SK-N-MC (cell line): Measurements from ENCODE around the gene AKAP13.
A peak's percentile ranks its signal among the peaks of the same experiment; 100 is the strongest.
"Not testable (repeated sequence)": the region's sequence is repeated elsewhere in the genome, so short reads cannot be mapped to it uniquely, and the experiment has no call there.

ENCODE experiments used
- DNase-seq: peaks from one replicate; pipeline ENCODE4 v3.0.0-alpha.2; 2011; ENCODE audit warnings: low read depth, low spot score
- H3K27ac ChIP-seq: fragments of 200-600 bp; sonication (generic); 2 replicates; pipeline ENCODE4 v1.5.1; 2016; ENCODE audit warnings: mixed run types
- H3K36me3 ChIP-seq: fragments of 200-600 bp; sonication (generic); 2 replicates; pipeline ENCODE4 v1.6.1; 2017; ENCODE audit warnings: antibody characterized with exemption, low read length, mixed read lengths; ENCODE audit not compliant: insufficient read depth
- H3K4me3 ChIP-seq: fragments of 200-600 bp; sonication (generic); 2 replicates; pipeline ENCODE4 v1.5.1; 2016
- H3K9ac ChIP-seq: fragments of 200-600 bp; sonication (generic); 2 replicates; pipeline ENCODE4 v1.8.0; 2017; ENCODE audit warnings: mixed run types, mixed read lengths; ENCODE audit not compliant: insufficient read length
- H3K9me3 ChIP-seq: fragments of 200-600 bp; sonication (generic); 2 replicates; pipeline ENCODE4 v1.6.1; 2017; ENCODE audit warnings: low read depth, mild to moderate bottlenecking, antibody characterized with exemption, low read length, moderate library complexity, mixed read lengths
- EZH2 ChIP-seq: fragments of 200-600 bp; sonication (generic); IDR thresholded peaks from one replicate; pipeline ENCODE4 v1.6.1; 2017; ENCODE audit warnings: antibody characterized with exemption
- FOXP2 ChIP-seq: optimal IDR thresholded peaks from 2 replicates; pipeline ENCODE3; 2011; ENCODE audit warnings: mild to moderate bottlenecking, moderate library complexity; ENCODE audit not compliant: insufficient read depth; ENCODE audit errors: extremely low read length, control extremely low read depth
- POLR2AphosphoS5 ChIP-seq: IDR thresholded peaks from 2 replicates; pipeline ENCODE4 v1.6.1; 2012; ENCODE audit warnings: mild to moderate bottlenecking, low read depth, low read length, borderline replicate concordance

Gene AKAP13

GRCh38 chr15:85337425-85338074 is 42.9 kb upstream of the AKAP13 start:
- TF ChIP-seq EZH2 (no peak), POLR2AphosphoS5 (no peak), FOXP2 (no peak)
- H3K9me3 ChIP-seq, result no peaks in the 10 kb centered on the region
- H3K4me3 ChIP-seq, result peak overlapping the region; percentile 42; the same call in 1 of the 2 replicates
- H3K36me3 ChIP-seq, result no peaks in the 10 kb centered on the region
- no peak for DNase-seq
- no peak overlapping the region for H3K9ac ChIP-seq
- H3K27ac ChIP-seq, result no peak overlapping the region

- no peaks in the 10 kb centered on the region for H3K36me3 ChIP-seq
- no peak for DNase-seq
- no peak overlapping the region for H3K4me3 ChIP-seq
- H3K9me3 ChIP-seq, result no peaks in the 10 kb centered on the region
- H3K27ac ChIP-seq, result no peak overlapping the region
- no peak for TF ChIP-seq POLR2AphosphoS5
- TF ChIP-seq EZH2, result no peak
- no peak for TF ChIP-seq FOXP2
- no peak overlapping the region for H3K9ac ChIP-seq
These were observed 40.1 kb upstream of the AKAP13 start for GRCh38 chr15:85340321-85340665.

- DNase-seq, result no peak
- Histone ChIP-seq H3K36me3 (no peaks in the 10 kb centered on the region), H3K4me3 (no peak overlapping the region), H3K9ac (no peak overlapping the region), H3K9me3 (no peaks in the 10 kb centered on the region), H3K27ac (no peak overlapping the region)
- no peak for TF ChIP-seq EZH2
- no peak for TF ChIP-seq POLR2AphosphoS5
- TF ChIP-seq FOXP2, result no peak
These were observed 39.6 kb upstream of the AKAP13 start for GRCh38 chr15:85340852-85341251.

GRCh38 chr15:85342163-85342562 is 38.2 kb upstream of the AKAP13 start:
- DNase-seq, H3K27ac ChIP-seq, H3K9ac ChIP-seq, H3K36me3 ChIP-seq, H3K4me3 ChIP-seq, H3K9me3 ChIP-seq: not testable (repeated sequence)

- H3K9me3 ChIP-seq, H3K4me3 ChIP-seq, H3K9ac ChIP-seq, H3K36me3 ChIP-seq, DNase-seq, H3K27ac ChIP-seq: not testable (repeated sequence)
These were observed 37.0 kb upstream of the AKAP13 start for GRCh38 chr15:85343443-85343842.

- H3K36me3 ChIP-seq, DNase-seq, H3K9me3 ChIP-seq, H3K9ac ChIP-seq, H3K4me3 ChIP-seq, H3K27ac ChIP-seq: not testable (repeated sequence)
These were observed 36.2 kb upstream of the AKAP13 start for GRCh38 chr15:85344241-85344640.

GRCh38 chr15:85344653-85345114 is 35.7 kb upstream of the AKAP13 start:
- not testable (repeated sequence) for H3K27ac ChIP-seq, H3K9ac ChIP-seq, H3K9me3 ChIP-seq, H3K36me3 ChIP-seq, DNase-seq, H3K4me3 ChIP-seq

- DNase-seq, H3K36me3 ChIP-seq, H3K9ac ChIP-seq, H3K4me3 ChIP-seq, H3K9me3 ChIP-seq, H3K27ac ChIP-seq: not testable (repeated sequence)
These were observed 35.0 kb upstream of the AKAP13 start for GRCh38 chr15:85345196-85345918.

- not testable (repeated sequence) for H3K27ac ChIP-seq, DNase-seq
These were observed 33.8 kb upstream of the AKAP13 start for GRCh38 chr15:85346462-85347084.

GRCh38 chr15:85347264-85348047 is 32.9 kb upstream of the AKAP13 start:
- not testable (repeated sequence) for H3K36me3 ChIP-seq, H3K9ac ChIP-seq, H3K9me3 ChIP-seq
- DNase-seq, result peak; percentile 81
- peak overlapping the region; percentile 55 for H3K4me3 ChIP-seq
- H3K27ac ChIP-seq, result peak overlapping the region; percentile 82

More at GRCh38 chr15:85346462-85347084, 33.8 kb upstream of the AKAP13 start:
- not testable (repeated sequence) for H3K9me3 ChIP-seq, H3K36me3 ChIP-seq, H3K9ac ChIP-seq, H3K4me3 ChIP-seq

- not testable (repeated sequence) for H3K9ac ChIP-seq, DNase-seq, H3K36me3 ChIP-seq, H3K9me3 ChIP-seq
- peak overlapping the region; percentile 55 for H3K4me3 ChIP-seq
- peak overlapping the region; percentile 82 for H3K27ac ChIP-seq
These were observed 32.2 kb upstream of the AKAP13 start for GRCh38 chr15:85348048-85348766.

- H3K9me3 ChIP-seq, H3K27ac ChIP-seq, H3K36me3 ChIP-seq, DNase-seq, H3K9ac ChIP-seq, H3K4me3 ChIP-seq: not testable (repeated sequence)
These were observed 31.3 kb upstream of the AKAP13 start for GRCh38 chr15:85349062-85349461.
